ENCODE measurements around the gene ID3. TPM values are rescaled to one million over a fixed set of nuclear protein-coding genes. Genes with fewer than 3 reads are reported as not detected.

Gene ID3
- polyA plus RNA-seq, 1 donor from 2014 or later = 8.0 TPM

DNA sequence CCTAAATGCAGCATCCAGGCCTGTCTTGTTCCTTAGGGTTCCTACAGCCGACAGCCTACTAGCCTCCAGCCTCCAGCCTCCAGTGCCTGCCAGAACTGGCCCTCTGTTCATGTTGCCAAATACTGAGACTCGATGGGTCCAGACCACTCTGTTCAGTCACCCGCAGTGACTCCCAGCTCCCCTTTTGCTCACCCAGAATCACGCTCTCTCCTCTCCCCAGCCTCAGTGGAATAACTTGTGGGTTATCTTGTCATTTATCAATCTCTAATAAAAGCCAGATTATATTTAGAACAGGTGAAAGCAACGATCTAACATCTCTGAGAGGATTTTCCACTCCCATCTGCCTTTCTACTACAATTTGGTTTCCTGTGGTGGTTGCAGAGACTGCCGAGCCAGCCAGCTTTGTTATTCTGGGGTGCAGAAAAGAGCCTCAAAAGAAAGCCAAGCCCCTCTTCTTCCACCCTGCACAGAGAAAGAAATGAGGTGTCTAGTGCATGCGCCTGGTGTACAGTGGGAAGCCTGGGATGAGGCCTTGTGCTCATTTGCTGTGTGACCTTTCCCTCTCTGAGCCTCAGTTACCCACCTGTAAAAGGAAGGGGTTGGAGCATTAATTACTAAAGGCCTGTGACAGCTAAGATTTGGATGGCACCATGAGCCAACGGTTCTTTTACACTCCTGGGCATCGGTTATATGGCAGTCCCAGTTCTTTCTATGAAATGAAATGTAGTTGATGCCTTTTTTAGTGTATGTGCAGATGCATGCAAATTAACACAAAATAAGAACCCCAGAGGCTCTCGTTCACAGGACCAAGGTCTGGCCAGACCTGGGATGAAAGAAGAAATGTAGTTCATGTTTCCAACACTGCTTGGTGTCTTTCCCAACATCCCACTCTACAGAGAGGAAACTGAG, 42.9 kb upstream of the ID3 start:
- Histone ChIP-seq H3K27ac (ENCODE audit: low read length) (no peak overlapping the region), H3K4me3 (ENCODE audit: low read length) (no peak overlapping the region), H3K36me3 (ENCODE audit: insufficient read depth, low read length) (no peaks in the 10 kb centered on the region), H3K4me2 (ENCODE audit: low read length) (no peak overlapping the region), H3K79me2 (replicated peaks; ENCODE audit: insufficient read depth, low read length) (no peaks in the 10 kb centered on the region), H2AFZ (ENCODE audit: low read depth, low read length) (no peak overlapping the region), H3K9me3 (ENCODE audit: low read length) (no peaks in the 10 kb centered on the region), H4K20me1 (ENCODE audit: insufficient read depth) (no peaks in the 10 kb centered on the region), H3K9me2 (ENCODE audit: insufficient read depth, low read length) (no peaks in the 10 kb centered on the region), H3K9ac (ENCODE audit: low read length) (no peak overlapping the region), H3K27me3 (ENCODE audit: insufficient read depth, low read depth, low read length) (no peaks in the 10 kb centered on the region), H3F3A (ENCODE audit: insufficient read depth, low read length, poor library complexity, severe bottlenecking) (no peaks in the 10 kb centered on the region)
- TF ChIP-seq POLR2AphosphoS5 (IDR thresholded peaks at IDR 0.05) = no peak
- TF ChIP-seq, protein P1, sequence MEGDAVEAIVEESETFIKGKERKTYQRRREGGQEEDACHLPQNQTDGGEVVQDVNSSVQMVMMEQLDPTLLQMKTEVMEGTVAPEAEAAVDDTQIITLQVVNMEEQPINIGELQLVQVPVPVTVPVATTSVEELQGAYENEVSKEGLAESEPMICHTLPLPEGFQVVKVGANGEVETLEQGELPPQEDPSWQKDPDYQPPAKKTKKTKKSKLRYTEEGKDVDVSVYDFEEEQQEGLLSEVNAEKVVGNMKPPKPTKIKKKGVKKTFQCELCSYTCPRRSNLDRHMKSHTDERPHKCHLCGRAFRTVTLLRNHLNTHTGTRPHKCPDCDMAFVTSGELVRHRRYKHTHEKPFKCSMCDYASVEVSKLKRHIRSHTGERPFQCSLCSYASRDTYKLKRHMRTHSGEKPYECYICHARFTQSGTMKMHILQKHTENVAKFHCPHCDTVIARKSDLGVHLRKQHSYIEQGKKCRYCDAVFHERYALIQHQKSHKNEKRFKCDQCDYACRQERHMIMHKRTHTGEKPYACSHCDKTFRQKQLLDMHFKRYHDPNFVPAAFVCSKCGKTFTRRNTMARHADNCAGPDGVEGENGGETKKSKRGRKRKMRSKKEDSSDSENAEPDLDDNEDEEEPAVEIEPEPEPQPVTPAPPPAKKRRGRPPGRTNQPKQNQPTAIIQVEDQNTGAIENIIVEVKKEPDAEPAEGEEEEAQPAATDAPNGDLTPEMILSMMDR (IDR thresholded peaks at IDR 0.05; ENCODE audit: poor library complexity, severe bottlenecking) = no peak

DNA sequence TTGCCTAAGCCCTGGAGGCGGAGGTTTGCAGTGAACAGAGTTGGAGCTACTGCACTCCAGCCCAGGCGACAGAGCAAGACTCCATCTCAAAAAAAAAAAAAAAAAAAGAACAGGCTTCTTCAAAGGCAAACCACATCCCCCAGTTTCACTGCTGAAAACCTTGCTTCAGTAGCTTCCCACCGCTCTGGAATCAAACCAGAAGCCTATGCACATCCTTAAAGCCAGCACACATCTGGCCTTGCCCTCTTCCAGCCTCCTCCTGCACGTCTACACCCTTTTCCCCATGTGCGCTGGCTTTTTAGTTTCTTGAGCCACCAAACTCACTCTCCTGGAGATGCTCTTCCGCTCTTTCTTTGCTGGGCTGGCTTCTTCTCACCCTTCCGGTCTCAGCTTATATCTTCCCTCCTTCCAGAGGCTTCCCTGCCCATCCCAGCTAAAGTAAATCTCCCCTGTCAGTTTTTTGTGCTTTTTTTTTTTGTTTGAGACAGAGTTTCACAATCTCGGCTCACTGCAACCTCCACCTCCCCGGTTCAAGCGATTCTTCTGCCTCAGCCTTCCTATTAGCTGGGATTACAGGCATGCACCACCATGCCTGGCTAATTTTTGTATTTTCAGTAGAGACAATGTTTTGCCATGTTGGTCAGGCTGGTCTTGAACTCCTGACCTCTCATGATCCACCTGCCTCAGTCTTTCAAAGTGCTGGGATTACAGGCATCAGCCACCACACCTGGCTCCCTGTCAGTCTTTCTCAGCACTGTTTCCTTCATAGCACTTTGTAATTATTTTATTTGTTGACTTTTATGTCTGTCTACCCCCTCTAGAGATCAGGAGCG, 42.0 kb upstream of the ID3 start:
- no peak overlapping the region for H3K4me3 ChIP-seq (ENCODE audit: low read length)

DNA sequence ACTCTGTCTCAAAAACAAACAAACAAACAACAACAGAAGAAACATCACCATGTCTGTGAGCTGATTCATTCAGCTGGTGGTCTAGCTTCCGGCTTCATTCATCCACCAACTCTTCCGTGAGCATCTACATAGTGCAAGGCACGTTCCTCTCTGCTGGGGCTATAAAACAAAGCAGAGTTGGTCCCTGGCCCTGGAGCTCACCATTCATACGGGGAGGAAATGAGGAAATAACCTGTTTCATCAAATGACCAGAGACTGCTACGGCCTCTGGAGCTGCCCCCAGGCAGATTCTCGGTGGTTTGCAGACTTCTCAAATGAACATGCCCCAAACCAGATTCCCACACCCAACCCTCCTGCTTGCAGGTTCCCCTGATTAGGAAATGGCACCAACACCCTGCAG, 41.0 kb upstream of the ID3 start:
- H3K9me3 ChIP-seq (ENCODE audit: low read length) = no peaks in the 10 kb centered on the region
- H3K9ac ChIP-seq (ENCODE audit: low read length) = no peak overlapping the region
- H3K36me3 ChIP-seq (ENCODE audit: insufficient read depth, low read length) = no peaks in the 10 kb centered on the region
- H3K4me3 ChIP-seq (ENCODE audit: low read length) = no peak overlapping the region
- no peaks in the 10 kb centered on the region for H3K79me2 ChIP-seq (replicated peaks; ENCODE audit: insufficient read depth, low read length)
- no peaks in the 10 kb centered on the region for H3K27me3 ChIP-seq (ENCODE audit: insufficient read depth, low read depth, low read length)
- TF ChIP-seq, protein P2, sequence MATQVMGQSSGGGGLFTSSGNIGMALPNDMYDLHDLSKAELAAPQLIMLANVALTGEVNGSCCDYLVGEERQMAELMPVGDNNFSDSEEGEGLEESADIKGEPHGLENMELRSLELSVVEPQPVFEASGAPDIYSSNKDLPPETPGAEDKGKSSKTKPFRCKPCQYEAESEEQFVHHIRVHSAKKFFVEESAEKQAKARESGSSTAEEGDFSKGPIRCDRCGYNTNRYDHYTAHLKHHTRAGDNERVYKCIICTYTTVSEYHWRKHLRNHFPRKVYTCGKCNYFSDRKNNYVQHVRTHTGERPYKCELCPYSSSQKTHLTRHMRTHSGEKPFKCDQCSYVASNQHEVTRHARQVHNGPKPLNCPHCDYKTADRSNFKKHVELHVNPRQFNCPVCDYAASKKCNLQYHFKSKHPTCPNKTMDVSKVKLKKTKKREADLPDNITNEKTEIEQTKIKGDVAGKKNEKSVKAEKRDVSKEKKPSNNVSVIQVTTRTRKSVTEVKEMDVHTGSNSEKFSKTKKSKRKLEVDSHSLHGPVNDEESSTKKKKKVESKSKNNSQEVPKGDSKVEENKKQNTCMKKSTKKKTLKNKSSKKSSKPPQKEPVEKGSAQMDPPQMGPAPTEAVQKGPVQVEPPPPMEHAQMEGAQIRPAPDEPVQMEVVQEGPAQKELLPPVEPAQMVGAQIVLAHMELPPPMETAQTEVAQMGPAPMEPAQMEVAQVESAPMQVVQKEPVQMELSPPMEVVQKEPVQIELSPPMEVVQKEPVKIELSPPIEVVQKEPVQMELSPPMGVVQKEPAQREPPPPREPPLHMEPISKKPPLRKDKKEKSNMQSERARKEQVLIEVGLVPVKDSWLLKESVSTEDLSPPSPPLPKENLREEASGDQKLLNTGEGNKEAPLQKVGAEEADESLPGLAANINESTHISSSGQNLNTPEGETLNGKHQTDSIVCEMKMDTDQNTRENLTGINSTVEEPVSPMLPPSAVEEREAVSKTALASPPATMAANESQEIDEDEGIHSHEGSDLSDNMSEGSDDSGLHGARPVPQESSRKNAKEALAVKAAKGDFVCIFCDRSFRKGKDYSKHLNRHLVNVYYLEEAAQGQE (IDR thresholded peaks at IDR 0.05; ENCODE audit: borderline replicate concordance) = no peak
- TF ChIP-seq, protein P1 (IDR thresholded peaks at IDR 0.05; ENCODE audit: poor library complexity, severe bottlenecking) = no peak
- no peak for TF ChIP-seq EP300 (conservative IDR thresholded peaks at IDR 0.05; ENCODE audit: poor library complexity, severe bottlenecking)
- no peak for TF ChIP-seq RAD21 (conservative IDR thresholded peaks at IDR 0.05)
- no peak for TF ChIP-seq EZH2 (IDR thresholded peaks at IDR 0.05; ENCODE audit: borderline replicate concordance, insufficient read depth, low read length, poor library complexity, severe bottlenecking)
- no peak for TF ChIP-seq TAF1 (IDR thresholded peaks at IDR 0.05; ENCODE audit: low read depth)
- no peak for TF ChIP-seq SMC3 (conservative IDR thresholded peaks at IDR 0.05; ENCODE audit: poor library complexity)
- no peak for TF ChIP-seq POLR2AphosphoS5 (IDR thresholded peaks at IDR 0.05)
- TF ChIP-seq MXI1 (conservative IDR thresholded peaks at IDR 0.05; ENCODE audit: poor library complexity, severe bottlenecking) = no peak
- H3K27ac ChIP-seq (ENCODE audit: low read length) = no peak overlapping the region
- no peaks in the 10 kb centered on the region for H3K9me2 ChIP-seq (ENCODE audit: insufficient read depth, low read length)
- no peaks in the 10 kb centered on the region for H4K20me1 ChIP-seq (ENCODE audit: insufficient read depth)
- no peak overlapping the region for H3K4me2 ChIP-seq (ENCODE audit: low read length)
- no peak overlapping the region for H2AFZ ChIP-seq (ENCODE audit: low read depth, low read length)
- H3F3A ChIP-seq (ENCODE audit: insufficient read depth, low read length, poor library complexity, severe bottlenecking) = no peaks in the 10 kb centered on the region

More for the DNA sequence above, 42.0 kb upstream of the ID3 start:
- no peaks in the 10 kb centered on the region for H3K79me2 ChIP-seq (replicated peaks; ENCODE audit: insufficient read depth, low read length)
- no peak overlapping the region for H3K9ac ChIP-seq (ENCODE audit: low read length)
- no peaks in the 10 kb centered on the region for H3F3A ChIP-seq (ENCODE audit: insufficient read depth, low read length, poor library complexity, severe bottlenecking)
- no peak overlapping the region for H3K4me2 ChIP-seq (ENCODE audit: low read length)
- H3K9me3 ChIP-seq (ENCODE audit: low read length) = no peaks in the 10 kb centered on the region
- TF ChIP-seq EP300 (conservative IDR thresholded peaks at IDR 0.05; ENCODE audit: poor library complexity, severe bottlenecking) (no peak), EZH2 (IDR thresholded peaks at IDR 0.05; ENCODE audit: borderline replicate concordance, insufficient read depth, low read length, poor library complexity, severe bottlenecking) (no peak), TAF1 (IDR thresholded peaks at IDR 0.05; ENCODE audit: low read depth) (no peak), RAD21 (conservative IDR thresholded peaks at IDR 0.05) (no peak), POLR2AphosphoS5 (IDR thresholded peaks at IDR 0.05) (no peak)
- no peaks in the 10 kb centered on the region for H3K36me3 ChIP-seq (ENCODE audit: insufficient read depth, low read length)
- no peak overlapping the region for H2AFZ ChIP-seq (ENCODE audit: low read depth, low read length)
- no peak overlapping the region for H3K27ac ChIP-seq (ENCODE audit: low read length)
- H3K27me3 ChIP-seq (ENCODE audit: insufficient read depth, low read depth, low read length) = no peaks in the 10 kb centered on the region
- H4K20me1 ChIP-seq (ENCODE audit: insufficient read depth) = no peaks in the 10 kb centered on the region
- H3K9me2 ChIP-seq (ENCODE audit: insufficient read depth, low read length) = no peaks in the 10 kb centered on the region

All from neural cell (in vitro differentiated cells).